GM21381 (cell line): ENCODE data around the gene ADAMTS2.

Experiments used
- ATAC-seq: cut with Tn5 transposase; IDR thresholded peaks from one replicate; pipeline ENCODE4 v1.9.1; 2021; ENCODE audit warnings: mild to moderate bottlenecking, moderate library complexity; ENCODE audit not compliant: unreplicated experiment

ADAMTS2 gene

GRCh38 chr5:179269781-179270543 lies 75.3 kb downstream of the ADAMTS2 start:
- no peak for ATAC-seq

- no peak for ATAC-seq
Measured at GRCh38 chr5:179268966-179269693, 76.1 kb downstream of the ADAMTS2 start.

DNA sequence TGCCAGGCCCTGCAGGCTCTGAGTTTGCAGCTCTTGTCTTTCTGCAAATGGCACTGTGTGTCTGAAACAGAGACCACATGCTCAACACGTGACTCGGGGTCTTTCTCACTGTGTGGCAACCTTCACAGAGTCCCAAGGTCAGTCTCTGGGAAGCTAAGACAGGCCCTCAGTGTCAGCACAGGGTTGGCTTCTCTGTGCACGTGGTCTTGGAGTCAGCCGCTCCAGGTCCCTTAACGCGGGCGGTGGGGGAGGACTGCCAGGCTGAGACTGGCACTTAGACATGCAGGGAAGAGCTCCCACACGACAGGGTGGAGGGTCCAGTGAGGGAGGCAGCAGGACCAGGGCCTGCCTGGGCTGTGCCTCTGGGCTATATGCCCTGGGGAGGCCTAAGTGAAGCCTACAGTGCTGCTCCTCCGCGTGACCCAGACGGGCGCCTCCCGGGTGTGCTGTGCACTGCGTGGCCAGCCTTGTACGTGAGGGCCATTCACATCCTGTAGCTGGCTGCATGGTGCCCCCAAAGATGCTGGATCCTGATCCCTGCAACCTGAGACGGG lies 76.8 kb downstream of the ADAMTS2 start:
- ATAC-seq, result no peak

DNA sequence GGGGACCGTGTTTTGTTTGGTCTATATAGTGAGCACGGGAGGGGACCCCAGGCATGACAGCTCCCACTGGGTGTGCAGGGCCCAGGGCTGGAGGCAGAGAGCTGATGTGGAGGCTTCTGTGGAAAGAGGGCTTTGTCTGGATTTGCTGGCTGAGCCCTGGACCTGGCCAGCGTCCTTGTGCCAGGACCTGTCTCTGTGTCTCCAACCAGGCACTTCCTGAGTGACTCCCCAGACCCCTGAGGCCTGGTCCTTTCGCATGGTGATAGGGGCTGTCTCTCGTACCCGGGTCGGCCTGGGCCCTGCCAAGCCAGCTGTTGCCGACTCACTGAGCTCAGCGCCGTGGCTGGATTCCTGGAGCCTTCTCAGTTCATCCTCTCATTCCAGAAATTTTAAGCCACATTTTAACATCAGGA lies 77.6 kb downstream of the ADAMTS2 start:
- no peak for ATAC-seq

GRCh38 chr5:179267071-179267670 lies 78.1 kb downstream of the ADAMTS2 start:
- no peak for ATAC-seq

GRCh38 chr5:179266291-179267070 lies 78.8 kb downstream of the ADAMTS2 start:
- no peak for ATAC-seq

GRCh38 chr5:179265514-179266290 lies 79.6 kb downstream of the ADAMTS2 start:
- no peak for ATAC-seq

GRCh38 chr5:179264783-179265513 lies 80.3 kb downstream of the ADAMTS2 start:
- no peak for ATAC-seq

DNA sequence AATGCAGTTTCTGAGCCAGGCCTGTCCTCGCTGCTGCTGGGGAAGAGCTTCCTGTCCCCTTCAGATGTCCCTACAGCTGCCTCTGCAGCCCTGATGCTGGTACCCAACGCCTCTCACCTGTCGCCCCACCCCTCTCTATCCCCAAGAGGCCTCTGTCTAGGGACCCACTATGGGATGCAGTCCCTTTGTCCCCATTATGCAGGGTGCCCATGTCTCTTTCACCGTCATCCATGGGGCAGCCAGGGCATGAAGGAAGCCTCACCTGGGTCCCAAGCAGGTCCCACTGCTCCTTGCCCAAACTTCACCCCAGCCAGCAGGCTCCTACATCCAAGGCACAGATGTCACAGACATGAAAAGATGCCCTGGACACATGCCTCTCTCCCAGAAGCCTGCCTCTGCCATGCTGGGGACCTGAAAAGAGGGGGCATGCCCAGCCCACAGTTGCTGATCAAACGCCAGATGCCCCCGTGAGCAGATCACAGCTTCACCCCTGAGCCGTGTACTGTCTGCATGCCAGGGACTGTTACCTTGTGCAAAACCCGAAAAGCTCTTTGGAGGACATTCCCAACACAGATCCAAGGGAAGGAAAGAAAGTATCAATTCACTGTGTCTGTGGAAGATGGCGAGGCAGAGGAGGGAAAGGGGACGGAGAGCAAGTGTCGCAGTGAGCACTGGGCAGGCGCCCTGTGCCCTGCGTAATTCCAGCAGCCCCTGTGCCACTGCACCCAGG lies 81.0 kb downstream of the ADAMTS2 start:
- ATAC-seq, result no peak

GRCh38 chr5:179263391-179264052 lies 81.7 kb downstream of the ADAMTS2 start:
- ATAC-seq, result no peak

DNA sequence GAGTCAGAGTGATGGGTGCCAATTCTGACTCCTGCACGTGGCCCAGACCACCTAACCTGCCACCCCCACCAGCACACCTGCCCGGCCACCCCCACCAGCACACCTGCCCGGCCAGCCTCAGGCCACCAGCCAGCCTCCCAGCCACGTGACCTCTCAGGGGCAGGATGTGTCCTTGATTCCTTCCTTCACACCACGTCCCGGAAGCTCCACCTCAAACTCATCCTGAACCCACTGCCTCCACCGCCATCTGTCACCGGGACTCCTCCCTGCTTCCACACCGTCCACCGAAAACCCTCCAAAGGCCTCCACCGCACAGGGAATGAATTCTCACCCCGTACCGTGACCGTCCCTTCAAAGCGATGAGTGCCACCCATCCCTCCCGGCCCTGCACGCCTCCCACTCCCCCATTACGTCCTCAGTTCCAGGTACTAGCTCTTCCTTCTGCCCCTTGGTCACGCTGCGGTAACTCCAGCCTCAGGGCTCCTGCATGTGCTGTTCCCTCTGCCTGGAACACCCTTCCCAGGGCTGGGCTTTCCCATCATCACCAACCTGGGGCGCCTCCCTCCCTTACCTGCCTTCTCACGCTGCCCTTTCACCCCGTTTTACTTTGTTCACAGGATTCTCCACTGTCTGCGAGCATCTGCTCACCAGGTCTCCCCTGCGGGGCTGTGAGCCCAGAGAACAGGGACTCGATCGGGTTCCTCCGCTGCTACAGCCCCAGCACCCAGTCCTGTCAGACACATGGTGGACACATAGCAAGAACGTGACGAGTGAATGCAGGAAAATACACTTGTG lies 82.9 kb downstream of the ADAMTS2 start:
- no peak for ATAC-seq

DNA sequence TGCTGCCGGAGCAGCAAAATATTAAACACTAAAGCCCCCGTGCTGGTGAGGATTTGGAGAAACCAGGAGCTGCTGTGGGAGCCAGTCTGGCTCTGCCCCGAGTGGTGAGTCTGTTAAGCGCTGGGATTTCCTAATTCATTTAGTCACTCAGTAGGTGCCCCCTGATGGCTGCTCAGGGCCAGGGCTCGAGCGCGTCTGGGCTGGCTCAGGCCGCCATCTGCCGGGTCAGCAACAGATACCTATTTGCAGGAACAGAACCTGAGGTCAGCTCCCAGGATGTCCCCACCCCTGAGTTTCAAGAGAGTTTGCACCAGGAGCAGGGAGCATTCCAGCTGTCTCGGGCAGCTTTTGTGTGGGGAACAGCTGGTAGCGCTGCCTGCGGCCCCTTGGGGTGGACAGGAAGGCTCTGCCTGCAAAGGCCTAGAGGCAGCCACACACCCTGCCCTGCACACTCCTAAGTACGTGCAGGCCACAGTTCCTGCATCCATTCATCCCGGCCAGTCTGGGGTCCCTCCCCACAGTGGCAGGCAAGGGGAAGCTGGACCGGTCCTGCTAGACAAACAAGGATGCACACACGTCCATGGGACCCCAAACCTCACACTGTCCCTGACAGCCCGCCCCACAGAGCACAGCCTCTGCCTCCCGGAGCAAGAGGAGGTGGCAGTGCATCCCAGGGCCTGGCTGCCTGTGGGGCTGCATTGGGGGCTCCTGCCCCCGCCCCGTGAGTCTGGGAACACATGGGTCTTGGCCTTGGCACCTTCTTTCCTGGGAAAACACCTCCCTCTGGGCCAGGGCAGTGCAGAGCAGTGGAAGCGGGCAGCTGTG lies 83.7 kb downstream of the ADAMTS2 start:
- no peak for ATAC-seq

DNA sequence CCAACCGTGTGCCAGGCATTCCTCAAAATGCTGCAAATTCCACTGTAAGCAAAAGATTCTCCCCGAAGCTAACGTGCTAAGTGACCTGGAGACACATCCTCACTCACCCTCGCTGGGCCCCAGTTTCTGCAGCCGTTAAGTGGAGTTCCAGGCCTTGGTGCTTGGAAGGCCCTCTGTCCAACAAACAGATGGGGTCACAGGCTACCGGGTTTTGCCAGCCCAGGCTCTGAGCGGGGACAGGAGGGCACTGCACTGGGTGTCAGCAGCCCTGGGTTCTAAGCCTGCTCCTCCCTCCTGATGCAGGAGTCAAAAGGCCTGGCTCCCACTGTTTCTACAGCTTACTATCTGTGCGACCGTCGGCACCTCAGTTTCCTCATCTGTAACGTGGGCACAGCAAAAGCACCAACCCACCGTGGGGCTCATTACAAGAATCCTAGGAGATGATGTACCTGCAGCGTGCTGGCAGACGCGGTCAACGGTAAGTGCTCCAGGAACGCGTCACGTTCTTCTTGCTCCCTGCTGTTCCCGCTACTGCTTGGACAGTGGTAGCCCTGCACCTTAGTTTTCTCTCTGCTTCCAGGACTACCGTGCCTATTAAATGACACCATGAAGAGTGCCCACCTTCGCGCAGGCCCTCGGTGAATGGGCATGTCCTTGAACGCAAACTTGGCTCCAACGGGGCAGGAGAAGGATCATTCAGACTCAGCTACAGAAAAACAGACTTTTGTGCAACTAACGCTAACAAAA lies 84.8 kb downstream of the ADAMTS2 start:
- ATAC-seq, result no peak

GRCh38 chr5:179259731-179260323 lies 85.4 kb downstream of the ADAMTS2 start:
- ATAC-seq, result no peak

- no peak for ATAC-seq
Measured at GRCh38 chr5:179258922-179259730, 86.1 kb downstream of the ADAMTS2 start.
